ENCODE measurements around the gene DPEP2. TPM values are rescaled to one million over a fixed set of nuclear protein-coding genes. Genes with fewer than 3 reads are reported as not detected.

Gene DPEP2
- total and polyA plus RNA-seq, 2 of the 4 experiments (the other 2 are of a cell fraction): not detected

DNA sequence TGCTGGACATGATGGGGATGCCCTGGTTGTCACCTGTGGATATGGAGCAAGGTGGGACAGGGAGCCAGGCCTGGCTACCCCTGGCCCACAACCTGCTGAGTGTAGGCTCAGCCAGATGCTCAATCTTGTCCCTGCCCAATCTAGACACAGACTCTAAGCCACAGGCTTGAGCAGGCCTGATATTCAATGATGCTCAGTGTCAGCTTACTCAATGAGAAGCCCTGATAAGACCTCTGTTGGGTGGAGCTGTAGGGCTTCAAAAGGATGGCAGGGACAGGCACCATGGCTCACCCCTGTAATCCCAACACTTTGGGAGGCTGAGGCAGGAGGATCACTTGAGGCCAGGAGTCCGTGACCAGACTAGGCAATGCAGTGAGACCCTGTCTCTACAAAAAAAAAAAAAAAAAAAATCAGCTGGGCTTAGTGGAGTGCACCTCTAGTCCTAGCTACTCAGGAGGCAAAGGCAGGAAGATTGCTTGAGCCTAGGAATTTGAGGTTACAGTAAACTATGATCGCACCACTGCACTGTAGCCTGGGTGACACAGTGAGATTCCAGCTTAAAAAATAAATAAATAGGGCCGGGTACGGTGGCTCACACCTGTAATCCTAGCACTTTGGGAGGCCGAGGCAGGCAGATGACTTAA, 58.7 kb downstream of the DPEP2 start:
- BruUV-seq (replicated peaks): no TSS peak
- Histone ChIP-seq H3K56ac (ENCODE audit: extremely low read depth, insufficient read depth, low read length) (no peak overlapping the region), H3K79me1 (ENCODE audit: low read depth in 1 of 2, low read length in 2 of 2) (peaks cover 18 to 76% of the 10 kb centered on the region in 2 experiments; a peak in 3 of 4 replicates), H3K4me2 (ENCODE audit: low read depth, low read length) (no peak overlapping the region), H3K4me1 (ENCODE audit: control insufficient read depth, insufficient read depth, low read length) (peaks cover 4% of the 10 kb centered on the region), H3K9ac (ENCODE audit: low read depth, low read length) (no peak overlapping the region), H2BK15ac (ENCODE audit: low read depth, low read length) (no peak overlapping the region), H2BK120ac (ENCODE audit: low read depth, low read length) (no peak overlapping the region), H3K18ac (ENCODE audit: low read depth, low read length) (no peak overlapping the region), H4K91ac (ENCODE audit: insufficient read depth, low read depth, low read length) (no peak overlapping the region), H2AFZ (replicated peaks; ENCODE audit: low read length, poor library complexity) (no peak overlapping the region), H4K5ac (ENCODE audit: low read depth, low read length) (no peak overlapping the region), H3K4me3 (ENCODE audit: insufficient read depth, low read depth, low read length) (no peak overlapping the region), H3K14ac (replicated peaks; ENCODE audit: low read depth, low read length) (no peak overlapping the region), H3K27ac (ENCODE audit: insufficient read depth, low read length) (no peak overlapping the region), H4K20me1 (ENCODE audit: insufficient read depth, low read length) (peaks cover 54% of the 10 kb centered on the region), H3K9me3 (ENCODE audit: control insufficient read depth, insufficient read depth, low read length) (no peaks in the 10 kb centered on the region), H3K36me3 (ENCODE audit: control insufficient read depth, insufficient read depth, low read length) (peaks cover 58% of the 10 kb centered on the region), H3K23ac (ENCODE audit: low read depth, low read length) (no peak overlapping the region), H2BK5ac (ENCODE audit: low read depth, low read length, poor library complexity, severe bottlenecking) (no peak overlapping the region), H2BK20ac (ENCODE audit: low read depth, low read length) (no peak overlapping the region), H3K4ac (ENCODE audit: low read depth, low read length) (no peak overlapping the region), H2AK9ac (replicated peaks; ENCODE audit: low read depth, low read length, poor library complexity) (no peak overlapping the region), H2AK5ac (ENCODE audit: low read depth, low read length) (no peak overlapping the region), H3K9me1 (ENCODE audit: insufficient read depth, low read length) (peaks cover 4% of the 10 kb centered on the region), H4K8ac (ENCODE audit: low read depth in 2 of 2, low read length in 2 of 2) (no peak overlapping the region), H3K27me3 (ENCODE audit: control insufficient read depth, insufficient read depth, low read length) (no peaks in the 10 kb centered on the region)
- in situ Hi-C loops (cut with MboI; ENCODE audit: low sequenced_read_pairs) (loop anchor here (25.0 kb wide), 1 partner anchor 403 kb away; the partner anchor contains the start of gene RIPOR1), intact Hi-C loops (cut with micrococcal nuclease) (no loop called here), dilution Hi-C loops (cut with HindIII; ENCODE audit: low sequenced_read_pairs, unreplicated experiment) (no loop called here)
- no peak for TF ChIP-seq BHLHE40 (IDR thresholded peaks at IDR 0.05; ENCODE audit: low read depth, low read length)
- TF ChIP-seq SMC3 (IDR thresholded peaks at IDR 0.05; ENCODE audit: low read depth, low read length): no peak
- DNase-seq (no peak), ATAC-seq (ENCODE audit: low read depth) (no peak)
- CTCF ChIA-PET: no interaction called here
- POLR2A ChIA-PET (ENCODE audit: unreplicated experiment): no interaction called here
- WGBS, 2 experiments (ENCODE audit: extremely low coverage in 2 of 2, insufficient read length in 1 of 2): 70% methylated on average over 2 of the region's 5 CpGs; no CpG with 5 or more reads in 1 of the 2 experiments

Data from IMR-90 (cell line).